Measurements from ENCODE around the gene PEPD. TPM values are rescaled to one million over a fixed set of nuclear protein-coding genes. Genes with fewer than 3 reads are reported as not detected.

The PEPD gene
- total and polyA plus RNA-seq, 2 of the 4 experiments (the other 2 are of a cell fraction) = 36.7 to 88.4 TPM

GRCh38 chr19:33400856-33401682, 120.5 kb downstream of the PEPD start:
- H2BK20ac ChIP-seq (ENCODE audit: low read depth, low read length) = no peak overlapping the region
- H3K9me3 ChIP-seq (ENCODE audit: control insufficient read depth, insufficient read depth, low read length) = no peaks in the 10 kb centered on the region
- H2AK5ac ChIP-seq (ENCODE audit: low read depth, low read length) = no peak overlapping the region
- intact Hi-C loops (cut with micrococcal nuclease) = no loop called here
- no peak for DNase-seq
- in situ Hi-C loops (cut with MboI; ENCODE audit: low sequenced_read_pairs) = no loop called here
- no peaks in the 10 kb centered on the region for H3K79me1 ChIP-seq (ENCODE audit: low read depth in 1 of 2, low read length in 2 of 2)
- H3K9ac ChIP-seq (ENCODE audit: low read depth, low read length) = no peak overlapping the region
- no peak overlapping the region for H3K14ac ChIP-seq (replicated peaks; ENCODE audit: low read depth, low read length)
- H2BK120ac ChIP-seq (ENCODE audit: low read depth, low read length) = no peak overlapping the region
- H4K91ac ChIP-seq (ENCODE audit: insufficient read depth, low read depth, low read length) = no peak overlapping the region
- no peak overlapping the region for H2BK15ac ChIP-seq (ENCODE audit: low read depth, low read length)
- peaks cover under 1% of the 10 kb centered on the region; the same call in 1 of the 2 replicates for H3K9me1 ChIP-seq (ENCODE audit: insufficient read depth, low read length)
- H3K4me2 ChIP-seq (ENCODE audit: low read depth, low read length) = no peak overlapping the region
- no peak overlapping the region for H3K27ac ChIP-seq (ENCODE audit: insufficient read depth, low read length)
- CTCF ChIA-PET = no interaction called here
- BruUV-seq (replicated peaks) = no TSS peak
- H4K5ac ChIP-seq (ENCODE audit: low read depth, low read length) = no peak overlapping the region
- no peak overlapping the region for H3K56ac ChIP-seq (ENCODE audit: extremely low read depth, insufficient read depth, low read length)
- H3K23ac ChIP-seq (ENCODE audit: low read depth, low read length) = no peak overlapping the region
- dilution Hi-C loops (cut with HindIII; ENCODE audit: low sequenced_read_pairs, unreplicated experiment) = no loop called here
- H4K20me1 ChIP-seq (ENCODE audit: insufficient read depth, low read length) = peaks cover 3% of the 10 kb centered on the region; the same call in 1 of the 2 replicates
- no peak for ATAC-seq (ENCODE audit: low read depth)
- POLR2A ChIA-PET (ENCODE audit: unreplicated experiment) = no interaction called here
- no peak overlapping the region for H2AK9ac ChIP-seq (replicated peaks; ENCODE audit: low read depth, low read length, poor library complexity)
- no peaks in the 10 kb centered on the region for H3K36me3 ChIP-seq (ENCODE audit: control insufficient read depth, insufficient read depth, low read length)
- peaks cover 2% of the 10 kb centered on the region; the same call in 1 of the 2 replicates for H3K4me1 ChIP-seq (ENCODE audit: control insufficient read depth, insufficient read depth, low read length)
- H4K8ac ChIP-seq (ENCODE audit: low read depth in 2 of 2, low read length in 2 of 2) = no peak overlapping the region
- H3K4me3 ChIP-seq (ENCODE audit: insufficient read depth, low read depth, low read length) = no peak overlapping the region
- H3K18ac ChIP-seq (ENCODE audit: low read depth, low read length) = no peak overlapping the region
- no peak overlapping the region for H2BK5ac ChIP-seq (ENCODE audit: low read depth, low read length, poor library complexity, severe bottlenecking)
- no peaks in the 10 kb centered on the region for H3K27me3 ChIP-seq (ENCODE audit: control insufficient read depth, insufficient read depth, low read length)
- H3K4ac ChIP-seq (ENCODE audit: low read depth, low read length) = no peak overlapping the region
- H2AFZ ChIP-seq (replicated peaks; ENCODE audit: low read length, poor library complexity) = no peak overlapping the region
- 79% methylated on average over 11 of the region's 24 CpGs; no CpG with 5 or more reads in 1 of the 2 experiments for whole genome bisulfite sequencing, 2 experiments (ENCODE audit: extremely low coverage in 2 of 2, insufficient read length in 1 of 2)
- TF ChIP-seq USF2 (IDR thresholded peaks at IDR 0.05; ENCODE audit: low read depth, low read length) (no peak), RFX5 (IDR thresholded peaks at IDR 0.05; ENCODE audit: low read depth, low read length) (no peak), CTCF (conservative IDR thresholded peaks at IDR 0.05; ENCODE audit: low read depth, low read length) (no peak), MAZ (IDR thresholded peaks at IDR 0.05; ENCODE audit: borderline replicate concordance, low read depth, low read length) (no peak), SMC3 (IDR thresholded peaks at IDR 0.05; ENCODE audit: low read depth, low read length) (no peak), BHLHE40 (IDR thresholded peaks at IDR 0.05; ENCODE audit: low read depth, low read length) (no peak), CHD1 (IDR thresholded peaks at IDR 0.05; ENCODE audit: low read depth, low read length) (no peak), FOS (IDR thresholded peaks at IDR 0.05; ENCODE audit: low read depth, low read length) (no peak), CEBPB (IDR thresholded peaks at IDR 0.05; ENCODE audit: low read depth, low read length) (no peak), RAD21 (IDR thresholded peaks at IDR 0.05; ENCODE audit: low read length) (no peak), ELK1 (IDR thresholded peaks at IDR 0.05; ENCODE audit: borderline replicate concordance, low read depth, low read length) (no peak), MAFK (IDR thresholded peaks at IDR 0.05; ENCODE audit: low read depth, low read length) (no peak), MXI1 (IDR thresholded peaks at IDR 0.05; ENCODE audit: borderline replicate concordance, low read depth, low read length) (no peak), POLR2A (IDR thresholded peaks at IDR 0.05; ENCODE audit: low read depth, low read length) (no peak), NFE2L2 (IDR thresholded peaks at IDR 0.05; ENCODE audit: low read depth, low read length) (no peak)
